ENCODE measurements around the gene MTHFD1L.

MTHFD1L gene

DNA sequence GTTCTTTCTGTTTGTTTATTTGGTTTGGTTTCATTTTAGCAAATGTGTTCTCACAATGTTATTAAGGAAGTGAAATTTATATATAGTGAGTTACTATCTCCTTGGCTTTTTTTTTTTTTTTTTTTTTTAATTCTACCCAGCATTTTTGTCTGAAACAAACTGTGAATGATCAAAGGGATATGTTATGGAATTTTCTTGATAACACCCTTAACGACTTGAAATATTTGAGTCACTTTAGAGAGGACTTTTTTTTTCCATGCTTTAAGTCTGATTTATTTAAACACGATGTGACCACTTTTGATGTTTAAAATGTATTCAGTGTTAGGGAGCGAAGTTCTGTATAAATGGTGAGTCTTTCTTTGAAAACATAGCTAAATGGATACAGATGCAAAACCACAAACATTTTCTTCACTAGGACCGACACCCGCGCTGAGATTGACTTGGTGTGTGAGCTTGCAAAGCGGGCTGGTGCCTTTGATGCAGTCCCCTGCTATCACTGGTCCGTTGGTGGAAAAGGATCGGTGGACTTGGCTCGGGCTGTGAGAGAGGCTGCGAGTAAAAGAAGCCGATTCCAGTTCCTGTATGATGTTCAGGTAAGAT lies 149.7 kb downstream of the MTHFD1L start:
- TF ChIP-seq, protein P1, sequence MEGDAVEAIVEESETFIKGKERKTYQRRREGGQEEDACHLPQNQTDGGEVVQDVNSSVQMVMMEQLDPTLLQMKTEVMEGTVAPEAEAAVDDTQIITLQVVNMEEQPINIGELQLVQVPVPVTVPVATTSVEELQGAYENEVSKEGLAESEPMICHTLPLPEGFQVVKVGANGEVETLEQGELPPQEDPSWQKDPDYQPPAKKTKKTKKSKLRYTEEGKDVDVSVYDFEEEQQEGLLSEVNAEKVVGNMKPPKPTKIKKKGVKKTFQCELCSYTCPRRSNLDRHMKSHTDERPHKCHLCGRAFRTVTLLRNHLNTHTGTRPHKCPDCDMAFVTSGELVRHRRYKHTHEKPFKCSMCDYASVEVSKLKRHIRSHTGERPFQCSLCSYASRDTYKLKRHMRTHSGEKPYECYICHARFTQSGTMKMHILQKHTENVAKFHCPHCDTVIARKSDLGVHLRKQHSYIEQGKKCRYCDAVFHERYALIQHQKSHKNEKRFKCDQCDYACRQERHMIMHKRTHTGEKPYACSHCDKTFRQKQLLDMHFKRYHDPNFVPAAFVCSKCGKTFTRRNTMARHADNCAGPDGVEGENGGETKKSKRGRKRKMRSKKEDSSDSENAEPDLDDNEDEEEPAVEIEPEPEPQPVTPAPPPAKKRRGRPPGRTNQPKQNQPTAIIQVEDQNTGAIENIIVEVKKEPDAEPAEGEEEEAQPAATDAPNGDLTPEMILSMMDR (conservative IDR thresholded peaks at IDR 0.05): no peak
- no peak for TF ChIP-seq ZFX (IDR thresholded peaks at IDR 0.05)
- no peak overlapping the region for H3K27ac ChIP-seq

DNA sequence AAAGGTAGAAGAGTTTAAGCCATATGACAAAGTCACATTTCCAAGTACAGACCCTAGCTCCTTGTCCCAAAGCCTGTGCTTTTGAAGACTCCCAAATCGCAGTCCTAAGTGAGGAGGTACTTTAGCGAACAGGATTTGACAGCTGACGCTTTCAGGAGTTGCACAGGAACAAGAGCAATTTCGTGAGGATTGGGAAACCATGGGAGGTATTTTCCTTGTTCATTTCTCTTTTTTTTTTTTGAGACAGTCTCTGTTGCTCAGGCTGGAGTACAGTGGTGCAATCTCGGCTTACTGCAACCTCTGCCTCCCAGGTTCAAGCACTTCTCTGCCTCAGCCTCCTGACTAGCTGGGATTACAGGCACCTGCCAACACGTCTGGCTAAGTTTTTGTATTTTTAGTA lies 150.6 kb downstream of the MTHFD1L start:
- TF ChIP-seq ZFX (IDR thresholded peaks at IDR 0.05): no peak
- TF ChIP-seq, protein P1 (conservative IDR thresholded peaks at IDR 0.05): no peak
- H3K27ac ChIP-seq: no peak overlapping the region

DNA sequence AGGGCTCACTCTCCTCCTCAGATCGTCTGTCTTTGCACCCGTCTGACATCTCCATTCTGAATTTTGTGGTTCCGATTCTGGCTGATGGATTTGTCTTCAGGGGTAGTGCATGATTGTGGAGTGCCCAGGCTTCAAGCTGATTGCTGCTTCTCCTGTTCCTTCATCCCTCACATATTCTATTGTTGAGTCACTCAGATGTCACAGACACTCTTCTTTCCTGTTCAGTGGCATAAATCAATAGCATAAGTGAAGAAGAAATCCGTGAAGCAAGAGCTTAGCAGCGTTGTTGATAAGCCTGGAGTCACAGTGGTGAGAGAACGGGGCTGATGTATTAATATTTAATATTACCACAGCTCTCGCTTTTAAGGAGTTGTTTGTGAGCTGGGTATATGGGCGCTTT lies 152.5 kb downstream of the MTHFD1L start:
- no peak overlapping the region for H3K27ac ChIP-seq
- TF ChIP-seq ZFX (IDR thresholded peaks at IDR 0.05): no peak

DNA sequence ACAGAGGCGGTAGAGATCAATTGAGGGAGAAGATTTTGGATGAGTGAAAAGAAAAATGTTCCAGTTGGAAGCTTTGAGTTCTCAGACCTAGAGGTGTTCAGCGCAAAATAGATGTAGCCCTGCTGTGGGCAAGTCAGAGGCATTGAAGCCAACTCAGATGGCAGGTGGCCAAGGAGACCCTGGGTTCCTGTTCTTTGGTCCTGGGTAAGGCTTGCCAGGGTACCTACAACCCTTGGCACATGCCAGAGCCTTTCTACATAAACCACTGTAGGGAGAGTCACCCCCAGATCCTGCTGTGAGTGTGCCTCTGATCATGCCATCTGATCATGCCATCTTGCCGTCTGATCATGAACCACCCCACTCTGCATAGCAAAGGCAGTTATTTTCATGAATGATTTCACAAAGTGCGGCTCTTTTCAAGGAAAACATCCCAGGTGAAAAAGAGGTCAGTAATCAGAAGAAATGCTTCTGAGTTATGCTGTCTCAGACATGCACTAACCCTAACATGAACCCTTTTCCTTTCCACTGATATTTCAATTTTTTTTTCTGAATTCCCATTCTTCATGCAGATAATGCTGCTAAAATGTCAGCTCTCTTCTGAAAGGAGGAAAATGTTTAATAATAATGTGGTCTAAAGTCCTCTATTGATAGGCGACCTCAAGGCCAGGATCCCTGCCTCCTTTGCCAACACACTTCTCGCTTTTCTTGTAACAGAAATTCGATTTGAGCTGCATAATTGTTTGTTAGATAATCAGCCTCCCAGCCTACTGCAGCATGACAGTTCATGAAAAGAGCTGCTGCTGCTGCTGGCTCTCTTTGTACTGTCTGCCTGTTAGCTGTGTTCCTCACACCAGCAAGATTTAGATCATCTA lies 153.6 kb downstream of the MTHFD1L start:
- no peak for TF ChIP-seq ZFX (IDR thresholded peaks at IDR 0.05)
- TF ChIP-seq, protein P1 (conservative IDR thresholded peaks at IDR 0.05): no peak
- H3K27ac ChIP-seq: no peak overlapping the region

DNA sequence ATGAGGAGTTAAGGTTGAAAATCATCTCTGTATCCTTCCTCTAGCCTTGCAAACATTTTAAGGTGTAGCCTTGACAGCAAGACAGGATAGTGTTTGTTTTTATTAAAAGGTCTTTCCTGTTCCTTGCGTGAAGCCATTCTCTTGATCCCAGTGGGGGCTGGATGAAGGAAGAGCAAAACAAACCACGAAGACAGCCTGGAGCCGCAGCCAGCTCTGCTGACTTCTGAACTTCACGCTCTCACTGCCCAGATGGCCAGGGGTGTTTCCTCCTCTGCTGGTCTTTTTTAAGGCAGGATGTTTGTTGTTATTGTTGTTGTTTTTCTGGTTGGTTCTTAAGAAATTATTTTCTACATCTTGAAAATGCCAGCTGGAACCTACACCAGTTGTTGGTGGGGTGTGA lies 156.4 kb downstream of the MTHFD1L start:
- no peak overlapping the region for H3K27ac ChIP-seq
- no peak for TF ChIP-seq ZFX (IDR thresholded peaks at IDR 0.05)
- TF ChIP-seq, protein P1 (conservative IDR thresholded peaks at IDR 0.05): no peak

DNA sequence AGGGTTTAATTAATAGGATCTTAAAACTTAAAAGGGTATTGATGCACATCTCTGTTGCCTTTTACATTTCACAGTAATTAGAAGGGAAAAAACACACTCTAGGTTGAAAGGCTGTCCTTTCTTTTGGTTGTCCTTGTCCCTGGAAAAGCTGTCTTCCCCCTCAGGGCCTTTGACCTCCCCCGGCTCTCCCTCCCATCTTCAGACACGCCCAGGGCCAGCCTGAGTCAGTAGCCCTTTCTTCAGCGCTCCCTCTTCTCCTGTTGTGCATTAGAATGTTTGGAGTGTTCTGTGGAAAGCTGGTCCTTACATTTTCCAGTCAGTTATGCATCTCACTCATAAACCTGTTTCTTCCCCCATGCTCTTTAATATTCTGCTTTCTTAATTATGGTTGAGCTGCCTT lies 157.0 kb downstream of the MTHFD1L start:
- no peak overlapping the region for H3K27ac ChIP-seq
- TF ChIP-seq, protein P1 (conservative IDR thresholded peaks at IDR 0.05): no peak
- no peak for TF ChIP-seq ZFX (IDR thresholded peaks at IDR 0.05)

DNA sequence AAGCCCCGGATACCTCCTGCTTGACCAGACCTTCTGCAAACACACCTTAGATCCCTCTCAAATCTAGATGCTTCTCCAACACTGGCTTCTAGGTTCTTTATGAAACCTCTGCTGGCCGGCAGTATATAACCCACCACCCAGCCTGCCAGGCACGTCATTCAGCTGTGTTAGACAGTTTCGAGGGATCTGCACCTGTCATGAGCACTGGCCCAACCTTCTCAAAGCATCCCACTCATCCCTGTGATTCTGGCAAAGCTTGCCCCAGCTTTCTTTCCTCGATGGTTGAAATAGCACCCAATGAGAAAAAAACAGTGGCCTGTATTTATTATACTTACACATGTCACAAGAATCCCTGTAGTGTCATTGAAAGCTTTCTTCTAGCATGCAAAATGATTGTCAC lies 157.8 kb downstream of the MTHFD1L start:
- H3K27ac ChIP-seq: no peak overlapping the region
- TF ChIP-seq, protein P1 (conservative IDR thresholded peaks at IDR 0.05): no peak
- no peak for TF ChIP-seq ZFX (IDR thresholded peaks at IDR 0.05)

Data from C4-2B (cell line).